ENCODE measurements around the gene AGPAT1.
A peak's percentile ranks its signal among the peaks of the same experiment; 100 is the strongest.
"Not testable (repeated sequence)": the region's sequence is repeated elsewhere in the genome, so short reads cannot be mapped to it uniquely, and the experiment has no call there.

The AGPAT1 gene

GRCh38 chr6:32146687-32147086 is 29.2 kb downstream of the AGPAT1 start:
- DNase-seq, result no peak

GRCh38 chr6:32146287-32146686 is 29.6 kb downstream of the AGPAT1 start:
- no peak for DNase-seq

GRCh38 chr6:32144238-32144637 is 31.6 kb downstream of the AGPAT1 start:
- DNase-seq, result not testable (repeated sequence)

GRCh38 chr6:32140420-32141046 is 35.4 kb downstream of the AGPAT1 start:
- no peak for DNase-seq

- DNase-seq, result no peak
These were observed 36.3 kb downstream of the AGPAT1 start for GRCh38 chr6:32139590-32139989.

GRCh38 chr6:32137454-32137853 is 38.4 kb downstream of the AGPAT1 start:
- no peak for DNase-seq

- no peak for DNase-seq
These were observed 42.1 kb downstream of the AGPAT1 start for GRCh38 chr6:32133786-32134185.

GRCh38 chr6:32132110-32132509 is 43.8 kb downstream of the AGPAT1 start:
- DNase-seq, result no peak

- DNase-seq, result no peak
These were observed 44.4 kb downstream of the AGPAT1 start for GRCh38 chr6:32131439-32131948.

GRCh38 chr6:32129297-32130088 is 46.4 kb downstream of the AGPAT1 start:
- DNase-seq, result no peak

GRCh38 chr6:32128751-32129296 is 47.1 kb downstream of the AGPAT1 start:
- DNase-seq, result no peak

GRCh38 chr6:32127717-32128592 is 47.9 kb downstream of the AGPAT1 start, which contains the start of gene ATF6B:
Gene ATF6B, minus strand, starts transcription at chr6:32128246. Its CDS starts 39 bp downstream, at chr6:32128207.
- peak; percentile 96 for DNase-seq

- no peak for DNase-seq
These were observed 48.5 kb downstream of the AGPAT1 start for GRCh38 chr6:32127409-32127716.

- DNase-seq, result no peak
These were observed 49.0 kb downstream of the AGPAT1 start for GRCh38 chr6:32126880-32127279.

- DNase-seq, result no peak
These were observed 52.2 kb downstream of the AGPAT1 start for GRCh38 chr6:32123681-32124080.

- DNase-seq, result no peak
These were observed 55.3 kb downstream of the AGPAT1 start for GRCh38 chr6:32120573-32121059.

GRCh38 chr6:32118782-32119628 is 56.9 kb downstream of the AGPAT1 start:
- peak; percentile 55 for DNase-seq
